HUES64 (cell line): ENCODE measurements around the gene CDK7.
"Not testable (repeated sequence)": the region's sequence is repeated elsewhere in the genome, so short reads cannot be mapped to it uniquely, and the experiment has no call there.

Experiments
- H3K27ac ChIP-seq: 2 replicates; pipeline ENCODE4 v1.7.0; 2013; ENCODE audit warnings: low read depth, low read length, inconsistent platforms
- H3K27me3 ChIP-seq: 2 replicates; pipeline ENCODE4 v1.6.1; 2013; ENCODE audit warnings: mild to moderate bottlenecking, low read length; ENCODE audit not compliant: insufficient read depth
- H3K36me3 ChIP-seq: 2 replicates; pipeline ENCODE4 v1.6.1; 2013; ENCODE audit warnings: mild to moderate bottlenecking, low read length; ENCODE audit not compliant: insufficient read depth
- H3K4me1 ChIP-seq: 2 replicates; pipeline ENCODE4 v1.6.1; 2013; ENCODE audit warnings: mild to moderate bottlenecking, low read length, moderate library complexity; ENCODE audit not compliant: insufficient read depth
- H3K4me3 ChIP-seq: 2 replicates; pipeline ENCODE4 v1.5.1; 2013; ENCODE audit warnings: mild to moderate bottlenecking, low read length, moderate library complexity
- H3K9ac ChIP-seq: 2 replicates; pipeline ENCODE4 v1.6.1; 2013; ENCODE audit warnings: mild to moderate bottlenecking, low read depth, low read length
- H3K9me3 ChIP-seq: 2 replicates; pipeline ENCODE4 v1.6.1; 2013; ENCODE audit warnings: low read depth, low read length; ENCODE audit not compliant: insufficient read depth
- WGBS: fragments of 150-250, 120-280 bp; methylation state at CpG from one replicate; pipeline ENCODE4 v1.1.7; 2013; ENCODE audit warnings: missing lambda C conversion rate; 5-methylcytosine and 5-hydroxymethylcytosine counted together

The CDK7 gene

DNA sequence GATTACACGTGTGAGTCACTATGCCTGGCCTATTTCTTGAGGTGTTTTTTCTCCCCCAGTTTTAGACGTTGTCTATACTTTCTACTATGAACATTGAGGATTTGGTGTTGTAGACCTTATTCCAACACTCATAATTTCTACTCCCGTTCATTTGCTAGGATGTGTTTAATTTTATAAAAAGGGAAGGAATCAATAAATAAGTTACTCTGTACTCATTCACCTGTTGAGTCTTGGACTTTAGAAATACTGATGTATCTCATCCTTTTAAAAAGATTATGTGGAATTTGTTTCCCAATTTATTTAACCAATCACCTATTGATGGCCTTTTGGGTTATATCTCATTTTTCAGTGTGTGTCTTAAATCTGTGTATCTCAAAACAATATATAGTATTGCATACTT lies 3.2 kb downstream of the CDK7 start:
- Histone ChIP-seq H3K27me3 (no peaks in the 10 kb centered on the region), H3K9ac (no peak overlapping the region), H3K36me3 (peaks cover 46% of the 10 kb centered on the region), H3K4me3 (no peak overlapping the region), H3K9me3 (no peaks in the 10 kb centered on the region), H3K27ac (no peak overlapping the region), H3K4me1 (no peaks in the 10 kb centered on the region)
- WGBS, result 85% methylated on average over 1 of the region's 3 CpGs

DNA sequence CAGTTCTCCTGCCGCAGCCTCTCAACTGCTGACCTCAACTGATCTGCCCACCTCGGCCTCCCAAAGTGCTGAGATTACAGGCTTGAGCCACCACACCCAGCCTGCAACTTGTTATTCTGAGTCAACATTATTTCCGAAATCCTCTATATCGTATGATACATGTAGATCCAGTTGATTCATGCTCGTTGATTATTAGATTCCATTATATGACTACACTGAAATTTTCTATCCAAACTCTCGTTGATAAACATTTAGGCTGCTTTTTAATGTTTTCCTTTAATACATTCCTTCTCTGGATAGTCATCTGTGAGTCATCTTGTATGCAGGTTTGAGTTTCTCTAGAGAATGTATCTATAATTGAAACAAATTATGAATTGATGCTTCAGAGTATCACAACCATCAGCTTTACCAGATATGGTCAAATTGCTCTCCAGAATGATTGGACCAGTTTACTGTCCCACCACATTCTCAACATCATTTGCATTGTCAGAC lies 4.1 kb downstream of the CDK7 start:
- no peak overlapping the region for H3K27ac ChIP-seq
- peaks cover 46% of the 10 kb centered on the region for H3K36me3 ChIP-seq
- H3K27me3 ChIP-seq, result no peaks in the 10 kb centered on the region
- no peak overlapping the region for H3K4me3 ChIP-seq
- H3K4me1 ChIP-seq, result no peaks in the 10 kb centered on the region
- 97% methylated on average over 6 of the region's 6 CpGs for WGBS
- no peaks in the 10 kb centered on the region for H3K9me3 ChIP-seq
- H3K9ac ChIP-seq, result no peak overlapping the region

GRCh38 chr5:69242215-69242927 lies 7.7 kb downstream of the CDK7 start:
- Histone ChIP-seq H3K27ac (no peak overlapping the region), H3K9me3 (no peaks in the 10 kb centered on the region), H3K4me1 (no peaks in the 10 kb centered on the region), H3K27me3 (no peaks in the 10 kb centered on the region), H3K9ac (no peak overlapping the region), H3K4me3 (no peak overlapping the region), H3K36me3 (peaks cover 40% of the 10 kb centered on the region)
- 94% methylated on average over 7 of the region's 8 CpGs for WGBS

DNA sequence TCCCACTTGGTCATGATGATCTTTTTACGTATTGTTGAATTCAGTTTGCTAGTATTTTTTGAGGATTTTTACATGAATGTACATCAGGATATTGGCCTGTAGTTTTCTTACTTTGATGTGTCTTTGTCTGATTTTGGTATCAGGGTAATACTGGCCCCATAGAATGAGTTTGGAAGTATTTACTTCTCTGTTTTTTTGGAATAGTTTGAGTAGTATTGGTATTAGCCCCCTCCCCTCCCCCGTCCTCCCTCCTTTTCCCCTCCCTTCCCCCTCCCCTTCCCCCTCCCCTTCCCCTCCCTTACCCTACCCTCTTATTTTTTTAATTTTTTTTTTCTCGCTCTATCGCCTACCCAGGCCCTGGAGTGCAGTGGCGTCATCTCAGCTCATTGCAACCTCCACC lies 10.3 kb downstream of the CDK7 start:
- H3K27me3 ChIP-seq, result no peaks in the 10 kb centered on the region
- H3K36me3 ChIP-seq, result peaks cover 14% of the 10 kb centered on the region
- H3K9me3 ChIP-seq, result no peaks in the 10 kb centered on the region
- no peaks in the 10 kb centered on the region for H3K4me1 ChIP-seq
- H3K27ac ChIP-seq, result no peak overlapping the region
- 97% methylated on average over 4 of the region's 5 CpGs for WGBS
- H3K4me3 ChIP-seq, result no peak overlapping the region
- no peak overlapping the region for H3K9ac ChIP-seq

- WGBS, result 97% methylated on average over 2 of the region's 2 CpGs
- Histone ChIP-seq H3K36me3 (peaks cover 19% of the 10 kb centered on the region), H3K9me3 (no peaks in the 10 kb centered on the region), H3K4me3 (no peak overlapping the region), H3K27me3 (no peaks in the 10 kb centered on the region), H3K27ac (no peak overlapping the region), H3K4me1 (no peaks in the 10 kb centered on the region), H3K9ac (no peak overlapping the region)
Observed at GRCh38 chr5:69248019-69248418, 13.3 kb downstream of the CDK7 start.

DNA sequence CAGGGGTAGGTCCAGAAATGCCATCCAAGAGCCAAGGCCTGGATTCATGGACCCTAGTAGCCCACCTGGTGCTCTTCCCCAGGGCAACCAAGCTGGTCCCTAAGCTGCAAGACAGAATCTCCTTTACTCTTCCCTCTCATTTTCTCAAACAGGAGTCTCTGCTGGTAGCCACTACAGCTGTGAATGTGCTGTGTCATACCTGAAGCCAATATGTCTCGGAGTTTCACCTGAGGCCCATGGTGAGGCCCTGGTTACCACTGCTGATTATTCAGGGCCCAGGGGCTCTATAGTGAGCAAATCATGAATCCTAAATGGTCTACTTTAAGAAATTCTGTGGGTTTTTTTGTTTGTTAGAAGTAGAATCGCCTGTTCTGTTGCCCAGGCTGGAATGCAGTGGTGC lies 15.9 kb downstream of the CDK7 start:
- peaks cover 32% of the 10 kb centered on the region for H3K36me3 ChIP-seq
- H3K9ac ChIP-seq, result no peak overlapping the region
- H3K27me3 ChIP-seq, result no peaks in the 10 kb centered on the region
- no peaks in the 10 kb centered on the region for H3K4me1 ChIP-seq
- WGBS, result 93% methylated on average over 2 of the region's 2 CpGs
- H3K4me3 ChIP-seq, result no peak overlapping the region
- peak overlapping the region; percentile 35; the same call in 1 of the 2 replicates for H3K27ac ChIP-seq
- H3K9me3 ChIP-seq, result no peaks in the 10 kb centered on the region

GRCh38 chr5:69252437-69252836 lies 17.8 kb downstream of the CDK7 start:
- Histone ChIP-seq H3K4me1 (no peaks in the 10 kb centered on the region), H3K27ac (no peak overlapping the region), H3K4me3 (no peak overlapping the region), H3K27me3 (no peaks in the 10 kb centered on the region), H3K9me3 (no peaks in the 10 kb centered on the region), H3K36me3 (peaks cover 48% of the 10 kb centered on the region), H3K9ac (no peak overlapping the region)
- WGBS, result 93% methylated on average over 3 of the region's 3 CpGs

- WGBS, result 97% methylated on average over 4 of the region's 4 CpGs
- not testable (repeated sequence) for H3K27ac ChIP-seq, H3K4me3 ChIP-seq, H3K9me3 ChIP-seq, H3K27me3 ChIP-seq, H3K4me1 ChIP-seq, H3K9ac ChIP-seq
- peaks cover 74% of the 10 kb centered on the region for H3K36me3 ChIP-seq
Observed at GRCh38 chr5:69255940-69256339, 21.3 kb downstream of the CDK7 start.

- 91% methylated on average over 1 of the region's 1 CpG for WGBS
- no peaks in the 10 kb centered on the region for H3K9me3 ChIP-seq
- H3K4me1 ChIP-seq, result no peaks in the 10 kb centered on the region
- H3K9ac ChIP-seq, result no peak overlapping the region
- H3K27ac ChIP-seq, result no peak overlapping the region
- H3K27me3 ChIP-seq, result no peaks in the 10 kb centered on the region
- peaks cover 83% of the 10 kb centered on the region for H3K36me3 ChIP-seq
- H3K4me3 ChIP-seq, result no peak overlapping the region
Observed at GRCh38 chr5:69257577-69257976, 22.9 kb downstream of the CDK7 start.

- WGBS, result 100% methylated on average over 1 of the region's 1 CpG
- no peak overlapping the region for H3K9ac ChIP-seq
- H3K4me3 ChIP-seq, result no peak overlapping the region
- peaks cover 81% of the 10 kb centered on the region for H3K36me3 ChIP-seq
- H3K27ac ChIP-seq, result no peak overlapping the region
- no peaks in the 10 kb centered on the region for H3K4me1 ChIP-seq
- no peaks in the 10 kb centered on the region for H3K27me3 ChIP-seq
- no peaks in the 10 kb centered on the region for H3K9me3 ChIP-seq
Observed at GRCh38 chr5:69261034-69261433, 26.3 kb downstream of the CDK7 start.

DNA sequence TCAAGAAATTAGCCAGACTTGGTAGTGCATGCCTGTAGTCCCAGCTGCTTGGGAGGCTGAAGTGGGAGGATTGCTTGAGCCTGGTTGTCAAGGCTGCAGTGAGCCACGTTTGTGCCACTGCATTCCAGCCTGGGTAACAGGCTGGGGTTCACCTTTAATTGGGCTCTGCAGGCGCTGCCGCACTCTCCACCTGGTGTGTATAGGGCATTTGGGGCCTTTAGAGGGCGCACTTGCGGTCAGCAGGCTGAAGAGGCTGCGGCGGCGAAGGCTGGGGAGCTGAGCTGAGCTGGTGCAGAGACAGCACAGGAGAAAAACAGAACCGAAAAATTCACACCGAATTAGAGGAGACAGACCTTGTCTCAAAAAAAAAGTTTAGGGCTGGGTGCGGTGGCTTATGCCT lies 31.2 kb downstream of the CDK7 start:
- no peak overlapping the region for H3K4me3 ChIP-seq
- H3K27me3 ChIP-seq, result no peaks in the 10 kb centered on the region
- WGBS, result 73% methylated on average over 11 of the region's 11 CpGs
- H3K27ac ChIP-seq, result no peak overlapping the region
- H3K9ac ChIP-seq, result no peak overlapping the region
- H3K36me3 ChIP-seq, result peaks cover 74% of the 10 kb centered on the region
- no peaks in the 10 kb centered on the region for H3K9me3 ChIP-seq
- H3K4me1 ChIP-seq, result no peaks in the 10 kb centered on the region

GRCh38 chr5:69268899-69269298 lies 34.2 kb downstream of the CDK7 start:
- Histone ChIP-seq H3K27ac (no peak overlapping the region), H3K9ac (no peak overlapping the region), H3K36me3 (peaks cover 78% of the 10 kb centered on the region), H3K9me3 (no peaks in the 10 kb centered on the region), H3K4me3 (no peak overlapping the region), H3K27me3 (no peaks in the 10 kb centered on the region), H3K4me1 (no peaks in the 10 kb centered on the region)
- 96% methylated on average over 5 of the region's 5 CpGs for WGBS
